Activated CD4-positive, alpha-beta T cell treated with anti-CD3 and anti-CD28 coated beads, Interleukin-10, Interleukin-2, amounts not matched to agents 100 ng/mL and 50 ng/mL, durations not matched to agents 16 hours and 8 hours (primary cell): ENCODE measurements around the gene KLHL21.
A peak's percentile ranks its signal among the peaks of the same experiment; 100 is the strongest.

Experiments
- DNase-seq: peaks from one replicate; pipeline ENCODE4 v3.0.0-alpha.2; 2020

Gene KLHL21

GRCh38 chr1:6546326-6546725 lies 56.3 kb downstream of the KLHL21 start:
- no peak for DNase-seq

GRCh38 chr1:6545276-6546112 lies 57.2 kb downstream of the KLHL21 start:
- no peak for DNase-seq

- DNase-seq = peak; percentile 55
These were observed 57.8 kb downstream of the KLHL21 start for GRCh38 chr1:6544831-6545230.
